WTC11 (cell line): ENCODE results near the gene GPR155. TPM values are rescaled to one million over a fixed set of nuclear protein-coding genes. Genes with fewer than 3 reads are reported as not detected.

Experiments
- ATAC-seq: fragments of 200-7000 bp; cut with Tn5 transposase; 2 replicates; pipeline ENCODE4 v1.10.0; 2021; ENCODE audit warnings: mild to moderate bottlenecking, moderate library complexity
- CTCF ChIA-PET: fragments of 300-600 bp; sonication (Branson Sonifier 250); formaldehyde crosslinking; loops from one replicate; lab custom pipeline; 2021; ENCODE audit warnings: antibody characterized with exemption; lab: Charles Lee
- POLR2A ChIA-PET: fragments of 350-600 bp; sonication (Branson Sonifier 250); formaldehyde crosslinking; loops from one replicate; lab custom pipeline; 2021; ENCODE audit warnings: antibody characterized with exemption; lab: Charles Lee
- DNase-seq: peaks from one replicate; pipeline ENCODE4 v3.0.0; 2021; ENCODE audit warnings: low spot score
- H3K27ac Mint-ChIP-seq: 2 replicates; pipeline ENCODE4 v1.8.0; 2021; ENCODE audit warnings: mixed read lengths
- H3K27me3 Mint-ChIP-seq: 2 replicates; pipeline ENCODE4 v1.8.0; 2021; ENCODE audit warnings: low read depth, mild to moderate bottlenecking, moderate library complexity, mixed read lengths
- H3K36me3 Mint-ChIP-seq: 2 replicates; pipeline ENCODE4 v1.8.0; 2021; ENCODE audit warnings: mixed read lengths
- H3K4me1 Mint-ChIP-seq: 2 replicates; pipeline ENCODE4 v1.8.0; 2022; ENCODE audit warnings: mixed read lengths
- H3K4me3 Mint-ChIP-seq: 2 replicates; pipeline ENCODE4 v1.8.0; 2021; ENCODE audit warnings: mild to moderate bottlenecking, moderate library complexity, mixed read lengths
- H3K9me3 Mint-ChIP-seq: 2 replicates; pipeline ENCODE4 v1.8.0; 2021; ENCODE audit warnings: mixed read lengths
- CBFB ChIP-seq: sonication (generic); formaldehyde crosslinking; IDR thresholded peaks from 2 replicates; pipeline ENCODE4 v1.8.1; 2022; ENCODE audit warnings: mild to moderate bottlenecking, low read depth, missing genetic modification reagents
- CREM ChIP-seq: sonication (generic); formaldehyde crosslinking; IDR thresholded peaks from 2 replicates; pipeline ENCODE4 v1.8.1; 2022; ENCODE audit warnings: mild to moderate bottlenecking, missing genetic modification reagents, moderate library complexity
- ELF4 ChIP-seq: sonication (generic); formaldehyde crosslinking; IDR thresholded peaks from 2 replicates; pipeline ENCODE4 v1.8.1; 2022; ENCODE audit warnings: low read depth, mild to moderate bottlenecking, moderate library complexity, missing genetic modification reagents
- EMX1 ChIP-seq: fragments of 250-450 bp; sonication (Bioruptor Pico); IDR thresholded peaks from 2 replicates; pipeline ENCODE4 v1.8.0; 2021; ENCODE audit warnings: mild to moderate bottlenecking
- ETV6 ChIP-seq: sonication (generic); formaldehyde crosslinking; IDR thresholded peaks from 2 replicates; pipeline ENCODE4 v1.8.1; 2022; ENCODE audit warnings: mild to moderate bottlenecking, missing genetic modification reagents
- GRHL2 ChIP-seq: fragments of 250-450 bp; sonication (Bioruptor Pico); IDR thresholded peaks from 2 replicates; pipeline ENCODE4 v1.8.0; 2022; ENCODE audit warnings: mild to moderate bottlenecking, moderate library complexity; ENCODE audit not compliant: insufficient replicate concordance, severe bottlenecking
- GTF2I ChIP-seq: fragments of 250-450 bp; sonication (Bioruptor Pico); conservative IDR thresholded peaks from 2 replicates; pipeline ENCODE4 v1.4.0; 2021; ENCODE audit warnings: mild to moderate bottlenecking
- JAZF1 ChIP-seq: fragments of 250-450 bp; sonication (Bioruptor Pico); IDR thresholded peaks from 2 replicates; pipeline ENCODE4 v1.9.0; 2021; ENCODE audit warnings: moderate library complexity, mild to moderate bottlenecking, inconsistent platforms
- NFATC4 ChIP-seq: fragments of 250-450 bp; sonication (Bioruptor Pico); IDR thresholded peaks from 2 replicates; pipeline ENCODE4 v1.9.0; 2021; ENCODE audit warnings: mild to moderate bottlenecking
- NFYB ChIP-seq: sonication (generic); formaldehyde crosslinking; conservative IDR thresholded peaks from 2 replicates; pipeline ENCODE4 v1.8.0; 2022; ENCODE audit warnings: low read depth, missing genetic modification reagents
- OVOL2 ChIP-seq: fragments of 250-450 bp; sonication (Bioruptor Pico); IDR thresholded peaks from 2 replicates; pipeline ENCODE4 v1.9.0; 2021; ENCODE audit warnings: mild to moderate bottlenecking, borderline replicate concordance
- TCF7 ChIP-seq: sonication (generic); formaldehyde crosslinking; IDR thresholded peaks from 2 replicates; pipeline ENCODE4 v1.8.0; 2022; ENCODE audit warnings: mild to moderate bottlenecking, low read depth, missing genetic modification reagents, moderate library complexity
- TP53 ChIP-seq: sonication (generic); formaldehyde crosslinking; IDR thresholded peaks from 2 replicates; pipeline ENCODE4 v1.8.1; 2023; ENCODE audit warnings: mild to moderate bottlenecking, missing genetic modification reagents
- ZNF317 ChIP-seq: sonication (generic); formaldehyde crosslinking; IDR thresholded peaks from 2 replicates; pipeline ENCODE4 v1.8.1; 2023; ENCODE audit warnings: low read depth, mild to moderate bottlenecking, moderate library complexity, missing genetic modification reagents, borderline replicate concordance
- ZNF416 ChIP-seq: fragments of 250-450 bp; sonication (Bioruptor Pico); IDR thresholded peaks from 2 replicates; pipeline ENCODE4 v1.9.0; 2021; ENCODE audit warnings: mild to moderate bottlenecking, inconsistent platforms
- total RNA-seq: library from RNA; stranded (reverse); gene quantifications from 3 replicates; pipeline ENCODE4 v1.2.3, GENCODE V29; 2021
- TF ChIP-seq, protein P1 (sequence below): sonication (generic); formaldehyde crosslinking; IDR thresholded peaks from 2 replicates; pipeline ENCODE4 v1.8.0; 2022; ENCODE audit warnings: mild to moderate bottlenecking, missing genetic modification reagents
- TF ChIP-seq, protein P2 (sequence below): sonication (generic); formaldehyde crosslinking; IDR thresholded peaks from 2 replicates; pipeline ENCODE4 v1.8.1; 2022; ENCODE audit warnings: mild to moderate bottlenecking, moderate library complexity, missing genetic modification reagents
- TF ChIP-seq, protein P3 (sequence below): fragments of 250-450 bp; sonication (Bioruptor Pico); IDR thresholded peaks from 2 replicates; pipeline ENCODE4 v1.9.0; 2021; ENCODE audit warnings: mild to moderate bottlenecking
- TF ChIP-seq, protein P4 (sequence below): sonication (generic); formaldehyde crosslinking; IDR thresholded peaks from 2 replicates; pipeline ENCODE4 v1.8.1; 2022; ENCODE audit warnings: low read depth, mild to moderate bottlenecking, moderate library complexity, missing genetic modification reagents, borderline replicate concordance
- TF ChIP-seq, protein P5 (sequence below): sonication (generic); formaldehyde crosslinking; IDR thresholded peaks from 2 replicates; pipeline ENCODE4 v1.8.1; 2022; ENCODE audit warnings: low read depth, missing genetic modification reagents, borderline replicate concordance
- TF ChIP-seq, protein P6 (sequence below): sonication (generic); formaldehyde crosslinking; IDR thresholded peaks from 2 replicates; pipeline ENCODE4 v1.8.1; 2023; ENCODE audit warnings: mild to moderate bottlenecking, missing genetic modification reagents

The GPR155 gene
- total RNA-seq, 1 experiment from 2014 or later, result 0.74 TPM

DNA sequence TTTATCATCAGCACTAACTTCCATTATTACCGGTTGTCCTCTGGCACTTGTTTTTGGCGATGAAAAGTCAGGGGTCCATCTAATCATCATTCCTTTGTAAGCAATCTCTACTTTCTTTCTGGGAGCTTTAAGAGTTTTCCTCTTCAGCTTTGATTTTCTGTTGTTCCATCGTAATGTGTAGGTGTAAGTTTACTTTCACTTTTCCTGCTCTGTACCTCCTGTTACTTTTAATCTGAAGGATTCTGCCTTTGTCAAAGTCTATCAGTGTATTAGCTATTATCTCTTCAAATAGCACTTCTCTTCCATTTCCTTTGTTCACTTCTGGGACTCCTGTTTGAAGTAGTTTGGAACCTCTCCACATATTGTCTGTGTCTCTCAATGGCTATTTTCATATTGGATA is 25.5 kb upstream of the GPR155 start:
- CTCF ChIA-PET, result no interaction called here
- peaks cover 81% of the 10 kb centered on the region for H3K9me3 Mint-ChIP-seq
- ATAC-seq (no peak), DNase-seq (no peak)
- H3K27ac Mint-ChIP-seq, result no peak overlapping the region
- TF ChIP-seq JAZF1 (CRISPR knock-in tag) (no peak), ETV6 (CRISPR knock-in tag) (no peak), NFATC4 (CRISPR knock-in tag) (no peak), ZNF416 (CRISPR knock-in tag) (no peak)
- TF ChIP-seq, protein P1, sequence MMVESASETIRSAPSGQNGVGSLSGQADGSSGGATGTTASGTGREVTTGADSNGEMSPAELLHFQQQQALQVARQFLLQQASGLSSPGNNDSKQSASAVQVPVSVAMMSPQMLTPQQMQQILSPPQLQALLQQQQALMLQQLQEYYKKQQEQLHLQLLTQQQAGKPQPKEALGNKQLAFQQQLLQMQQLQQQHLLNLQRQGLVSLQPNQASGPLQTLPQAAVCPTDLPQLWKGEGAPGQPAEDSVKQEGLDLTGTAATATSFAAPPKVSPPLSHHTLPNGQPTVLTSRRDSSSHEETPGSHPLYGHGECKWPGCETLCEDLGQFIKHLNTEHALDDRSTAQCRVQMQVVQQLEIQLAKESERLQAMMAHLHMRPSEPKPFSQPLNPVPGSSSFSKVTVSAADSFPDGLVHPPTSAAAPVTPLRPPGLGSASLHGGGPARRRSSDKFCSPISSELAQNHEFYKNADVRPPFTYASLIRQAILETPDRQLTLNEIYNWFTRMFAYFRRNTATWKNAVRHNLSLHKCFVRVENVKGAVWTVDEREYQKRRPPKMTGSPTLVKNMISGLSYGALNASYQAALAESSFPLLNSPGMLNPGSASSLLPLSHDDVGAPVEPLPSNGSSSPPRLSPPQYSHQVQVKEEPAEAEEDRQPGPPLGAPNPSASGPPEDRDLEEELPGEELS, result no peak
- TF ChIP-seq, protein P2, sequence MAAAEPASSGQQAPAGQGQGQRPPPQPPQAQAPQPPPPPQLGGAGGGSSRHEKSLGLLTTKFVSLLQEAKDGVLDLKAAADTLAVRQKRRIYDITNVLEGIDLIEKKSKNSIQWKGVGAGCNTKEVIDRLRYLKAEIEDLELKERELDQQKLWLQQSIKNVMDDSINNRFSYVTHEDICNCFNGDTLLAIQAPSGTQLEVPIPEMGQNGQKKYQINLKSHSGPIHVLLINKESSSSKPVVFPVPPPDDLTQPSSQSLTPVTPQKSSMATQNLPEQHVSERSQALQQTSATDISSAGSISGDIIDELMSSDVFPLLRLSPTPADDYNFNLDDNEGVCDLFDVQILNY, result no peak
- no peaks in the 10 kb centered on the region for H3K4me1 Mint-ChIP-seq
- POLR2A ChIA-PET, result no interaction called here
- no peak overlapping the region for H3K4me3 Mint-ChIP-seq
- peaks cover 26% of the 10 kb centered on the region for H3K27me3 Mint-ChIP-seq
- peaks cover 65% of the 10 kb centered on the region for H3K36me3 Mint-ChIP-seq

DNA sequence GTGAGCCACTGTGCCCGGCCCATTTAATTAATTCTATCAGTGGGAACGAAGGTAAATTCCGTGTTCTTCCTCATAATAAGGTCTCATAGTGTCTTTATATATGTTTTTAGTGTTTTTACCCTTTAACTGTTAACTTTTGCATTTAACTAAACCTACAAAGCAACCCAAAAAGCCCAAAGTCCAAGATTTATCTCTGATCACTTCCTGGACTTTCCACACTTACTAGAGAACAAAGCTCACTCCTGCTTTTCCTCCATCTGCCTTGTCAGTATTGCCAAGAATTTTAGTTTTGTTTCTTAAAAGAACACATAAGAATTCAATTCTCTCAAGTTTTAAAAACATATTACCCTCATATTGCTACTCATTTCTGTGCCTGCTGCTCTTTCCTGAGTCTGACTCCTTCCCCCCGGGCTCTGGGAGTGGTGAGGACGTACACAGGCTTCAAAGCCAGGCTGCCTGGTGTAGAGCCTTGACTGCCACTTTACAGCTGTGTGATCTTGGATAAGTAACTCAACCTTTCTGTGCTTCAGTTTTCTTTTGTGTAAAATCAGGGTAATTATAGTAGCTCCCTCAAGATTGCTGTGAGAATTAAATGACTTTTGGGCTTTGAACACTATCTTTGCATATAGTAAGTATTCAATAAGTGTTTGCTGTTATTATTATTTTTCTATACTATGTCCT is 24.9 kb upstream of the GPR155 start:
- TF ChIP-seq, protein P3, sequence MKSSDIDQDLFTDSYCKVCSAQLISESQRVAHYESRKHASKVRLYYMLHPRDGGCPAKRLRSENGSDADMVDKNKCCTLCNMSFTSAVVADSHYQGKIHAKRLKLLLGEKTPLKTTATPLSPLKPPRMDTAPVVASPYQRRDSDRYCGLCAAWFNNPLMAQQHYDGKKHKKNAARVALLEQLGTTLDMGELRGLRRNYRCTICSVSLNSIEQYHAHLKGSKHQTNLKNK (CRISPR knock-in tag), result no peak
- no peak for TF ChIP-seq TP53 (CRISPR knock-in tag)
- no peak for TF ChIP-seq CBFB (CRISPR knock-in tag)
- TF ChIP-seq, protein P4, sequence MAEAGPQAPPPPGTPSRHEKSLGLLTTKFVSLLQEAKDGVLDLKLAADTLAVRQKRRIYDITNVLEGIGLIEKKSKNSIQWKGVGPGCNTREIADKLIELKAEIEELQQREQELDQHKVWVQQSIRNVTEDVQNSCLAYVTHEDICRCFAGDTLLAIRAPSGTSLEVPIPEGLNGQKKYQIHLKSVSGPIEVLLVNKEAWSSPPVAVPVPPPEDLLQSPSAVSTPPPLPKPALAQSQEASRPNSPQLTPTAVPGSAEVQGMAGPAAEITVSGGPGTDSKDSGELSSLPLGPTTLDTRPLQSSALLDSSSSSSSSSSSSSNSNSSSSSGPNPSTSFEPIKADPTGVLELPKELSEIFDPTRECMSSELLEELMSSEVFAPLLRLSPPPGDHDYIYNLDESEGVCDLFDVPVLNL (CRISPR knock-in tag), result no peak
- TF ChIP-seq GTF2I, result no peak
- no peak for TF ChIP-seq NFATC4 (CRISPR knock-in tag)
- TF ChIP-seq NFYB, result no peak
- TF ChIP-seq GRHL2 (CRISPR knock-in tag), result no peak
- TF ChIP-seq, protein P5, sequence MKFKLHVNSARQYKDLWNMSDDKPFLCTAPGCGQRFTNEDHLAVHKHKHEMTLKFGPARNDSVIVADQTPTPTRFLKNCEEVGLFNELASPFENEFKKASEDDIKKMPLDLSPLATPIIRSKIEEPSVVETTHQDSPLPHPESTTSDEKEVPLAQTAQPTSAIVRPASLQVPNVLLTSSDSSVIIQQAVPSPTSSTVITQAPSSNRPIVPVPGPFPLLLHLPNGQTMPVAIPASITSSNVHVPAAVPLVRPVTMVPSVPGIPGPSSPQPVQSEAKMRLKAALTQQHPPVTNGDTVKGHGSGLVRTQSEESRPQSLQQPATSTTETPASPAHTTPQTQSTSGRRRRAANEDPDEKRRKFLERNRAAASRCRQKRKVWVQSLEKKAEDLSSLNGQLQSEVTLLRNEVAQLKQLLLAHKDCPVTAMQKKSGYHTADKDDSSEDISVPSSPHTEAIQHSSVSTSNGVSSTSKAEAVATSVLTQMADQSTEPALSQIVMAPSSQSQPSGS (CRISPR knock-in tag), result no peak
- TF ChIP-seq TCF7 (CRISPR knock-in tag), result no peak
- TF ChIP-seq CREM (CRISPR knock-in tag), result no peak
- no peak for TF ChIP-seq EMX1 (CRISPR knock-in tag)
- no peak for TF ChIP-seq ZNF317 (CRISPR knock-in tag)
- TF ChIP-seq OVOL2 (CRISPR knock-in tag), result no peak
- TF ChIP-seq, protein P6, sequence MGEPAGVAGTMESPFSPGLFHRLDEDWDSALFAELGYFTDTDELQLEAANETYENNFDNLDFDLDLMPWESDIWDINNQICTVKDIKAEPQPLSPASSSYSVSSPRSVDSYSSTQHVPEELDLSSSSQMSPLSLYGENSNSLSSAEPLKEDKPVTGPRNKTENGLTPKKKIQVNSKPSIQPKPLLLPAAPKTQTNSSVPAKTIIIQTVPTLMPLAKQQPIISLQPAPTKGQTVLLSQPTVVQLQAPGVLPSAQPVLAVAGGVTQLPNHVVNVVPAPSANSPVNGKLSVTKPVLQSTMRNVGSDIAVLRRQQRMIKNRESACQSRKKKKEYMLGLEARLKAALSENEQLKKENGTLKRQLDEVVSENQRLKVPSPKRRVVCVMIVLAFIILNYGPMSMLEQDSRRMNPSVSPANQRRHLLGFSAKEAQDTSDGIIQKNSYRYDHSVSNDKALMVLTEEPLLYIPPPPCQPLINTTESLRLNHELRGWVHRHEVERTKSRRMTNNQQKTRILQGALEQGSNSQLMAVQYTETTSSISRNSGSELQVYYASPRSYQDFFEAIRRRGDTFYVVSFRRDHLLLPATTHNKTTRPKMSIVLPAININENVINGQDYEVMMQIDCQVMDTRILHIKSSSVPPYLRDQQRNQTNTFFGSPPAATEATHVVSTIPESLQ, result no peak
- no peak for TF ChIP-seq ELF4 (CRISPR knock-in tag)
- TF ChIP-seq, all 79 proteins: peak for 0
- DNase-seq (no peak), ATAC-seq (no peak)
- Mint-ChIP-seq H3K27ac (no peak overlapping the region), H3K36me3 (peaks cover 69% of the 10 kb centered on the region), H3K4me3 (no peak overlapping the region), H3K9me3 (peaks cover 83% of the 10 kb centered on the region), H3K27me3 (peaks cover 31% of the 10 kb centered on the region), H3K4me1 (no peaks in the 10 kb centered on the region)
- POLR2A ChIA-PET, result no interaction called here
- CTCF ChIA-PET, result no interaction called here
